MM.1S (cell line): ENCODE measurements around the gene CROCC2.

Experiments used
- DNase-seq: peaks from one replicate; pipeline ENCODE4 v3.0.0-alpha.2; 2015
- H2AFZ ChIP-seq: fragments of 300-600 bp; sonication (generic); 2 replicates; pipeline ENCODE4 v1.6.0; 2016; ENCODE audit warnings: antibody characterized with exemption, low read length
- H3F3A ChIP-seq: fragments of 300-600 bp; sonication (generic); 2 replicates; pipeline ENCODE4 v1.6.1; 2016; ENCODE audit warnings: mild to moderate bottlenecking, antibody characterized with exemption, low read length, moderate library complexity, mixed read lengths; ENCODE audit not compliant: insufficient read depth
- H3K27ac ChIP-seq: fragments of 300-600 bp; sonication (generic); 2 replicates; pipeline ENCODE4 v1.5.1; 2016; ENCODE audit warnings: mild to moderate bottlenecking, low read length
- H3K27me3 ChIP-seq: fragments of 300-600 bp; sonication (generic); replicated peaks from 2 replicates; pipeline ENCODE4 v1.6.0; 2016; ENCODE audit warnings: low read length; ENCODE audit not compliant: insufficient read depth
- H3K36me3 ChIP-seq: fragments of 300-600 bp; sonication (generic); replicated peaks from 2 replicates; pipeline ENCODE4 v1.6.1; 2016; ENCODE audit warnings: mild to moderate bottlenecking, low read length, mixed read lengths; ENCODE audit not compliant: insufficient read depth
- H3K4me1 ChIP-seq: fragments of 300-600 bp; sonication (generic); 2 replicates; pipeline ENCODE4 v1.6.1; 2016; ENCODE audit warnings: low read length, mixed read lengths
- H3K4me2 ChIP-seq: fragments of 300-600 bp; sonication (generic); 2 replicates; pipeline ENCODE4 v1.6.0; 2016; ENCODE audit warnings: low read depth, low read length
- H3K4me3 ChIP-seq: fragments of 300-600 bp; sonication (generic); 2 replicates; pipeline ENCODE4 v1.5.1; 2016; ENCODE audit warnings: low read length, mixed read lengths
- H3K79me2 ChIP-seq: fragments of 300-600 bp; sonication (generic); 2 replicates; pipeline ENCODE4 v1.6.1; 2016; ENCODE audit warnings: mixed run types, low read length, mixed read lengths
- H3K9ac ChIP-seq: fragments of 300-600 bp; sonication (generic); 2 replicates; pipeline ENCODE4 v1.6.1; 2016; ENCODE audit warnings: low read length, mixed read lengths
- H3K9me2 ChIP-seq: fragments of 300-600 bp; sonication (generic); replicated peaks from 2 replicates; pipeline ENCODE4 v1.6.1; 2016; ENCODE audit warnings: mild to moderate bottlenecking, low read length, mixed read lengths; ENCODE audit not compliant: insufficient read depth
- H3K9me3 ChIP-seq: fragments of 300-600 bp; sonication (generic); replicated peaks from 2 replicates; pipeline ENCODE4 v1.6.1; 2016; ENCODE audit warnings: mild to moderate bottlenecking, low read length, mixed read lengths; ENCODE audit not compliant: insufficient read depth
- H4K20me1 ChIP-seq: fragments of 300-600 bp; sonication (generic); 2 replicates; pipeline ENCODE4 v1.6.1; 2016; ENCODE audit warnings: mild to moderate bottlenecking, low read length, moderate library complexity, mixed read lengths; ENCODE audit not compliant: insufficient read depth
- EZH2 ChIP-seq: fragments of 300-600 bp; sonication (generic); optimal IDR thresholded peaks from 2 replicates; pipeline ENCODE3; 2017; ENCODE audit warnings: low read depth, mild to moderate bottlenecking, antibody characterized with exemption, low read length, mixed read lengths
- EZH2phosphoT487 ChIP-seq: fragments of 300-600 bp; sonication (generic); IDR thresholded peaks from 2 replicates; pipeline ENCODE4 v1.6.1; 2018; ENCODE audit warnings: antibody characterized with exemption, low read length
- TF ChIP-seq, protein P1 (sequence below): fragments of 300-600 bp; sonication (generic); IDR thresholded peaks from 2 replicates; pipeline ENCODE4 v1.5.1; 2016; ENCODE audit warnings: antibody characterized with exemption, low read length, mixed read lengths

The CROCC2 gene

DNA sequence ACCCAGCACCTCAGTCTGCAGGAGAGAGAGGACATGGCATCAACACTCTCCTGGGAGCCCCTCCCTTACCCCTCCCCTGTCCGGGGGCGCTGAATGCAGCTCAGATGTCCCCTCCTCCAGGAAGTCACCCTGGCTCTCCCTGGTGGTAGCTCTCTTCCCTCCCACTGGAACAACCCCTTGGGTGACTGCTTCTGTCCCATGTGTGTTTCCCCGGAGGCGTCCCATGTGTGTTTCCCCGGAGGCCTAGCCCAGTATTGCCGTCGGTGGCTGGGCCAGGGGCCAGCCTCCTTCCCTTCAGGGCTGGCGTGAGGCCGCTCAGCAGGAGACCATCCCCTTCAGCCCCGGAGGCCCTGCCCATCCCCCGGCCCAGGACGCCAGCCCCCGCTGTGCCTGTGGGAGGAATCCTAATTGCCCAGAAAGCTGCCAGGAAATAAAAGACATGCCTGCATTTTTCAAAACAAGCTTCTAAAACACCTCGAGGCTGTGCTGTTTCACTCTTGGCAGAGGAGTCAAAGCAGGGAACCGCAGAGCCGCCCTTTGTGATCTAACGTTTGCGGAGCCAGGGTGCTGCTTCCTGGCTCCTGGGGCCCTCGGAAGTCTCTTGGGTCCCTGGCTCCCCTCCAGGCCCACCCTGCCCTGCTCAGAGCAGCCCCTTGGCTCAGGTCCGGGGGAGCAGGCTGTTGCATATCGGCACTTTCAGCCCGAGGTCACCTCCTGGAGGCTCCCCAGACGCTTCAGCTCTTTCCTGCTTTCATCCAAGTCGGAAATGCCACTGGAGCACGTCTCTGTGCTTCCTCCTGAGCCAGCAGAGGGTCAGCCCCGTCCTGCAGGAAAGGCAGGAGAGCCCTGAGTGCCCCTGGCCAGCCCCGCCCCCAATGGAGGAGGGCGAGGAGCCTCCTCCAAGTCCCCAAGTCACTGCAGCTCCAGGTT, 103.7 kb downstream of the CROCC2 start:
- Histone ChIP-seq H3K36me3 (no peaks in the 10 kb centered on the region), H3F3A (no peaks in the 10 kb centered on the region), H3K27me3 (peaks cover 49% of the 10 kb centered on the region), H3K27ac (no peak overlapping the region), H3K9me2 (no peaks in the 10 kb centered on the region), H3K4me1 (no peaks in the 10 kb centered on the region), H3K9me3 (no peaks in the 10 kb centered on the region), H3K79me2 (no peaks in the 10 kb centered on the region), H3K9ac (no peak overlapping the region), H3K4me2 (peak overlapping the region; percentile 17; the same call in 1 of the 2 replicates), H4K20me1 (no peaks in the 10 kb centered on the region), H3K4me3 (no peak overlapping the region), H2AFZ (0 out of 2 replicates have a peak overlapping the region, but pooled peaks have one; percentile 27)
- TF ChIP-seq EZH2phosphoT487 (no peak), EZH2 (no peak)
- TF ChIP-seq, protein P1, sequence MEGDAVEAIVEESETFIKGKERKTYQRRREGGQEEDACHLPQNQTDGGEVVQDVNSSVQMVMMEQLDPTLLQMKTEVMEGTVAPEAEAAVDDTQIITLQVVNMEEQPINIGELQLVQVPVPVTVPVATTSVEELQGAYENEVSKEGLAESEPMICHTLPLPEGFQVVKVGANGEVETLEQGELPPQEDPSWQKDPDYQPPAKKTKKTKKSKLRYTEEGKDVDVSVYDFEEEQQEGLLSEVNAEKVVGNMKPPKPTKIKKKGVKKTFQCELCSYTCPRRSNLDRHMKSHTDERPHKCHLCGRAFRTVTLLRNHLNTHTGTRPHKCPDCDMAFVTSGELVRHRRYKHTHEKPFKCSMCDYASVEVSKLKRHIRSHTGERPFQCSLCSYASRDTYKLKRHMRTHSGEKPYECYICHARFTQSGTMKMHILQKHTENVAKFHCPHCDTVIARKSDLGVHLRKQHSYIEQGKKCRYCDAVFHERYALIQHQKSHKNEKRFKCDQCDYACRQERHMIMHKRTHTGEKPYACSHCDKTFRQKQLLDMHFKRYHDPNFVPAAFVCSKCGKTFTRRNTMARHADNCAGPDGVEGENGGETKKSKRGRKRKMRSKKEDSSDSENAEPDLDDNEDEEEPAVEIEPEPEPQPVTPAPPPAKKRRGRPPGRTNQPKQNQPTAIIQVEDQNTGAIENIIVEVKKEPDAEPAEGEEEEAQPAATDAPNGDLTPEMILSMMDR, result no peak
- no peak for DNase-seq

DNA sequence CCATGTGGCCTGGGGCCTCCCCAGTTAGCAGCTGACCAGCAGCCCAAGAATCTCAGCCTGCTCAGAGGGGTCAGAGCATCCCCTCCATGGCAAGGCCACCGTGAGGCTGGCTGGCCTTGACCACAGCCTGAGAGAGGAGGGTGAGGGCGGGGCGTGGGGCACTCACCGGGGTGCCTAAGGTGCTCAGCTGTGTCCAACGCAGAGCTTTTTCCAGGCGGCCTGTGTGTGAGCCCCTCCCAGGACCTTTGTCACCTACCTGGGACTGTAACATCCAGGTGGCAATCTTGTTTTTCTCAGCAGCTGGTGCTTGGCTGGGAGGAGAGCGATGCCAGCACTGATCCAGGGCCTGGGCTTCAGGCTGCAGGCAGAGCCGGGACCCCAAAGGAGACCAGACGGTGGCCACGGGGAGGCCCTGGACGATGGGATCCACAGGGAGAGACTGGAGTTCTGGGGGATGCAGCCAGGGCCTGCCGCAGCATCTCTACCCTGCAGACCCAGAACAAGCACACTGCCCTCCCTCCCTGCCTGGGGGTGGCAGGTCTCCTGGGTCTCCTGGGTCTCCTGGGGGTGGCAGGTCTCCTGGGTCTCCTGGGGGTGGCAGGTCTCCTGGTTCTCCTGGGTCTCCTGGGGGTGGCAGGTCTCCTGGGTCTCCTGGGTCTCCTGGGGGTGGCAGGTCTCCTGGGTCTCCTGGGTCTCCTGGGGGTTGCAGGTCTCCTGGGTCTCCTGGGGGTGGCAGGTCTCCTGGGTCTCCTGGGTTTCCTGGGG, 104.6 kb downstream of the CROCC2 start:
- no peak overlapping the region for H3K4me3 ChIP-seq
- H3K4me1 ChIP-seq, result no peaks in the 10 kb centered on the region
- no peak overlapping the region for H3K9ac ChIP-seq
- DNase-seq, result no peak
- peak overlapping the region; percentile 17; the same call in 1 of the 2 replicates for H3K4me2 ChIP-seq
- no peak overlapping the region for H3K27ac ChIP-seq
- H3K9me2 ChIP-seq, result no peaks in the 10 kb centered on the region
- H3K27me3 ChIP-seq, result peaks cover 51% of the 10 kb centered on the region
- H3F3A ChIP-seq, result no peaks in the 10 kb centered on the region
- H3K36me3 ChIP-seq, result no peaks in the 10 kb centered on the region
- no peaks in the 10 kb centered on the region for H3K9me3 ChIP-seq
- TF ChIP-seq EZH2phosphoT487 (no peak), EZH2 (no peak)
- TF ChIP-seq, protein P1, result no peak
- no peaks in the 10 kb centered on the region for H3K79me2 ChIP-seq
- H4K20me1 ChIP-seq, result no peaks in the 10 kb centered on the region
- H2AFZ ChIP-seq, result no peak overlapping the region

- no peak for TF ChIP-seq EZH2
- H3K4me3 ChIP-seq, result no peak overlapping the region
- H4K20me1 ChIP-seq, result no peaks in the 10 kb centered on the region
- H3K4me1 ChIP-seq, result no peaks in the 10 kb centered on the region
- no peaks in the 10 kb centered on the region for H3F3A ChIP-seq
- H3K4me2 ChIP-seq, result no peak overlapping the region
- no peaks in the 10 kb centered on the region for H3K36me3 ChIP-seq
- H3K9me3 ChIP-seq, result no peaks in the 10 kb centered on the region
- no peak overlapping the region for H2AFZ ChIP-seq
- no peak for DNase-seq
- no peak overlapping the region for H3K27ac ChIP-seq
- H3K9me2 ChIP-seq, result no peaks in the 10 kb centered on the region
- H3K27me3 ChIP-seq, result peaks cover 45% of the 10 kb centered on the region
- no peaks in the 10 kb centered on the region for H3K79me2 ChIP-seq
- H3K9ac ChIP-seq, result no peak overlapping the region
These were observed 105.1 kb downstream of the CROCC2 start for GRCh38 chr2:241011296-241011600.
